Adrenal gland (tissue), 5 donors: ENCODE measurements around the gene ZNF436.

Source experiments
- CTCF ChIP-seq, 6 experiments: fragments of 450-650 bp in 4 of 6; fragments of 200-600 bp in 2 of 6; sonication (generic) in 1 of 6; IDR thresholded peaks; 1 replicate in 5 of 6; 2 replicates in 1 of 6; pipeline versions ENCODE4 v1.5.1 to v1.8.0; 2016 to 2021; ENCODE audit warnings: antibody characterized with exemption in 6 of 6, mild to moderate bottlenecking in 2 of 6, moderate library complexity in 1 of 6
- POLR2A ChIP-seq, 2 donors: fragments of 450-650 bp; IDR thresholded peaks; one replicate each; pipeline ENCODE4 v1.6.1; 2017; ENCODE audit warnings: antibody characterized with exemption in 2 of 2, mild to moderate bottlenecking in 2 of 2, moderate library complexity in 1 of 2
- donor health status: DM: no; HTN: no; CAD: no.

GRCh38 chr1:23384312-23385058 lies 14.8 kb upstream of the ZNF436 start:
- no peak for TF ChIP-seq CTCF (IDR thresholded peaks at IDR 0.05)
- TF ChIP-seq POLR2A (IDR thresholded peaks at IDR 0.05): no peak
